ENCODE data around the gene ARHGEF38. TPM values are rescaled to one million over a fixed set of nuclear protein-coding genes. Genes with fewer than 3 reads are reported as not detected.
A peak's percentile ranks its signal among the peaks of the same experiment; 100 is the strongest.

Gene ARHGEF38
- total RNA-seq, 2 donors from 2014 or later = not detected

- no peak for ATAC-seq (replicated peaks in 1 of 2)
- Mint-ChIP-seq H3K27ac (no peak overlapping the region), H3K9me3 (peaks cover 0 to 2% of the 10 kb centered on the region in 2 donors), H3K27me3 (ENCODE audit: low read depth) (no peaks in the 10 kb centered on the region), H3K36me3 (ENCODE audit: insufficient read depth in 2 of 2) (no peaks in the 10 kb centered on the region), H3K4me3 (no peak overlapping the region), H3K4me1 (ENCODE audit: low read depth) (no peaks in the 10 kb centered on the region)
- no peak for DNase-seq
Observed at GRCh38 chr4:105569866-105570236, 17.4 kb downstream of the ARHGEF38 start.

GRCh38 chr4:105572296-105572695, 19.9 kb downstream of the ARHGEF38 start:
- Mint-ChIP-seq H3K27me3 (ENCODE audit: low read depth) (peaks cover 7% of the 10 kb centered on the region), H3K4me1 (ENCODE audit: low read depth) (no peaks in the 10 kb centered on the region), H3K4me3 (no peak overlapping the region), H3K9me3 (peaks cover 0 to 2% of the 10 kb centered on the region in 2 donors), H3K36me3 (ENCODE audit: insufficient read depth in 2 of 2) (no peaks in the 10 kb centered on the region), H3K27ac (no peak overlapping the region)
- DNase-seq = no peak
- no peak for ATAC-seq (replicated peaks in 1 of 2)

DNA sequence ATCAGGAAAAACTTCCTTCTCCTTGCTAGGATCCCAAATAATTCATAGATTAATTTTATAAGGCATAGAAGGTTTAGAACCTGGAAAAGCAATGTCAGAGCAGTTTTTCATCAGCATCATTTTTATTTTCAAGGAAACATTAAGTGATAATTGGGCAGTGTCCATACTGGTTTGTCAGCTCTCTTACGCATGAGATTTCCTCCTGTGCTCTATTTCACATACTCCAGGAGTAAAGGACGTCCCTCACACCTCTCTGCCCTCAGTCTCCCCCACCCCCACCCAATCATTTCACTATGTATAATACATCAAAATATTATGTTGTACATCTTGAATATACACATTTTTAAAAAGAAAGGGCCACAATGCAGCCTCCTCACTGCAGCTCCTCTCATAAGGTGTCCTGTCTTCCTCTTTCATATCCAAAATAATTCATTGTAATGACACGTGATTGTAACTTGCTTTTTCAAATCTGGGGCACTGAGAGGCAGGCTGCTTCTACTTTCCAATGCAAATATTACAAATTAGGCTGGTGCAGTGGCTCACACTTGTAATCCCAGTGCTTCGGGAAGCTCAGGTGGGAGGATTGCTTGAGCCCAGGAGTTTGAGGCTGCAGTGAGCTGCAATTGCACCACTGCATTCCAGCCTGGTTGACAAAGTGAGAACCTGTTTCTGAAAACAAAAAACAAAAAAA, 34.4 kb downstream of the ARHGEF38 start:
- no peaks in the 10 kb centered on the region for H3K36me3 Mint-ChIP-seq (ENCODE audit: insufficient read depth in 2 of 2)
- H3K27me3 Mint-ChIP-seq (ENCODE audit: low read depth) = peaks cover 24% of the 10 kb centered on the region
- no peak for ATAC-seq (replicated peaks in 1 of 2)
- no peak overlapping the region for H3K27ac Mint-ChIP-seq
- no peak for DNase-seq
- no peak overlapping the region for H3K4me3 Mint-ChIP-seq
- H3K4me1 Mint-ChIP-seq (ENCODE audit: low read depth) = peaks cover 6% of the 10 kb centered on the region
- no peaks in the 10 kb centered on the region for H3K9me3 Mint-ChIP-seq

GRCh38 chr4:105587841-105588240, 35.4 kb downstream of the ARHGEF38 start:
- H3K4me1 Mint-ChIP-seq (ENCODE audit: low read depth) = peaks cover 6% of the 10 kb centered on the region

GRCh38 chr4:105588252-105588651, 35.8 kb downstream of the ARHGEF38 start:
- H3K27ac Mint-ChIP-seq = no peak overlapping the region
- no peak overlapping the region for H3K4me3 Mint-ChIP-seq
- H3K4me1 Mint-ChIP-seq (ENCODE audit: low read depth) = peaks cover 6% of the 10 kb centered on the region
- H3K36me3 Mint-ChIP-seq (ENCODE audit: insufficient read depth in 2 of 2) = no peaks in the 10 kb centered on the region
- no peaks in the 10 kb centered on the region for H3K9me3 Mint-ChIP-seq
- H3K27me3 Mint-ChIP-seq (ENCODE audit: low read depth) = peaks cover 35% of the 10 kb centered on the region
- ATAC-seq (replicated peaks in 1 of 2) (peak; percentile 35 to 36), DNase-seq (no peak)

More at GRCh38 chr4:105587841-105588240, 35.4 kb downstream of the ARHGEF38 start:
- ATAC-seq (replicated peaks in 1 of 2) (no peak), DNase-seq (no peak)
- no peak overlapping the region for H3K4me3 Mint-ChIP-seq
- H3K27me3 Mint-ChIP-seq (ENCODE audit: low read depth) = peaks cover 35% of the 10 kb centered on the region
- H3K36me3 Mint-ChIP-seq (ENCODE audit: insufficient read depth in 2 of 2) = no peaks in the 10 kb centered on the region
- no peaks in the 10 kb centered on the region for H3K9me3 Mint-ChIP-seq
- H3K27ac Mint-ChIP-seq = no peak overlapping the region

DNA sequence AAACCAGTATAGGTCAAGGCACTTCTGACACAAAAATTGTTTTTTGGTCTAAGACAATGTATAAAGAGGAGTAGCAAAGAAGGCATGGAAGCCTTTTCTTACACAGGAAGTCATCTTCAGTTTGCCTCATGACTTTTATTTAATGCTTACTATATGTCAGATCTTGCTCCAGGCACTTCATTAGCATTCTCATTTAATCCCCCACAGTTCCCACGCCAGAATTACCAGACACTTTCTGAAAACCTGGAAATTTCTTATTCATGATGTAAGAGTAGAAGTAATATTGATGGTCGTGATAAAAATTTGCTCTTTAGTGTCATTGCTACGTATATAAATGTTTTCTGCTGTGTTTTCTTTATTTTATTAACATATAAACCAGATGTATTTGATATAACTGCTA, 39.2 kb downstream of the ARHGEF38 start:
- ATAC-seq (replicated peaks in 1 of 2) (no peak), DNase-seq (no peak)
- Mint-ChIP-seq H3K9me3 (no peaks in the 10 kb centered on the region), H3K27ac (no peak overlapping the region), H3K36me3 (ENCODE audit: insufficient read depth in 2 of 2) (no peaks in the 10 kb centered on the region), H3K27me3 (ENCODE audit: low read depth) (peaks cover 50% of the 10 kb centered on the region), H3K4me3 (no peak overlapping the region), H3K4me1 (ENCODE audit: low read depth) (peaks cover 12% of the 10 kb centered on the region)

GRCh38 chr4:105594099-105595010, 41.9 kb downstream of the ARHGEF38 start:
- Mint-ChIP-seq H3K9me3 (no peaks in the 10 kb centered on the region), H3K27ac (peak overlapping the region; percentile 91), H3K27me3 (ENCODE audit: low read depth) (peaks cover 44% of the 10 kb centered on the region), H3K4me1 (ENCODE audit: low read depth) (peaks cover 6% of the 10 kb centered on the region), H3K36me3 (ENCODE audit: insufficient read depth in 2 of 2) (no peaks in the 10 kb centered on the region), H3K4me3 (peak overlapping the region; percentile 26 to 82)
- ATAC-seq (replicated peaks in 1 of 2) = peak; percentile 89 to 95
- no peak for DNase-seq

GRCh38 chr4:105596684-105597083, 44.3 kb downstream of the ARHGEF38 start:
- no peak for DNase-seq
- no peak overlapping the region for H3K27ac Mint-ChIP-seq
- H3K4me1 Mint-ChIP-seq (ENCODE audit: low read depth) = peaks cover 6% of the 10 kb centered on the region

DNA sequence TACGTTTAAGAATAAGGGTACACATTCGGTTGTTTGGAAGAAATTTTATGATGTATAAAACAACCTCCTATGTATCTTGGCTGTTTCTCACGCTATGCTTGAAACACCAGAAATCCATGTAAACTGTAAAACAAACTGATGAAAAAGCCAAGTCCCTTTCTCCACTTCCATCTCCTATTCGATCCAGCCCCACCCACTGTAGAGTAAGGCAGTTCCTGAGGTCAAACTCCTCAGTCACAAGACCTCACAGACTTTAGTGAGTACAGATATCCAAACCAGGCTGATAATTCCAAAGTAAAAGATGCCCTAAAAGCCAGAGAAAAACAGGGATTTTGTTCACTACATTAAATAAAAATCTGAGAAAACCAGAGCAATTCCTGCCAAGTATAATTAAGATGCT, 45.6 kb downstream of the ARHGEF38 start:
- no peak for ATAC-seq (replicated peaks in 1 of 2)

More at GRCh38 chr4:105596684-105597083, 44.3 kb downstream of the ARHGEF38 start:
- no peak for ATAC-seq (replicated peaks in 1 of 2)
- peaks cover 38% of the 10 kb centered on the region for H3K27me3 Mint-ChIP-seq (ENCODE audit: low read depth)
- no peaks in the 10 kb centered on the region for H3K36me3 Mint-ChIP-seq (ENCODE audit: insufficient read depth in 2 of 2)
- no peak overlapping the region for H3K4me3 Mint-ChIP-seq
- no peaks in the 10 kb centered on the region for H3K9me3 Mint-ChIP-seq

GRCh38 chr4:105598787-105599186, 46.4 kb downstream of the ARHGEF38 start:
- Mint-ChIP-seq H3K9me3 (no peaks in the 10 kb centered on the region), H3K4me1 (ENCODE audit: low read depth) (peaks cover 6% of the 10 kb centered on the region), H3K36me3 (ENCODE audit: insufficient read depth in 2 of 2) (no peaks in the 10 kb centered on the region), H3K27me3 (ENCODE audit: low read depth) (peaks cover 24% of the 10 kb centered on the region), H3K27ac (no peak overlapping the region), H3K4me3 (no peak overlapping the region)
- ATAC-seq (replicated peaks in 1 of 2) (no peak), DNase-seq (no peak)

More for the DNA sequence above, 45.6 kb downstream of the ARHGEF38 start:
- Mint-ChIP-seq H3K4me1 (ENCODE audit: low read depth) (peaks cover 6% of the 10 kb centered on the region), H3K4me3 (no peak overlapping the region), H3K36me3 (ENCODE audit: insufficient read depth in 2 of 2) (no peaks in the 10 kb centered on the region), H3K27me3 (ENCODE audit: low read depth) (peaks cover 27% of the 10 kb centered on the region), H3K9me3 (no peaks in the 10 kb centered on the region), H3K27ac (no peak overlapping the region)
- DNase-seq = no peak

DNA sequence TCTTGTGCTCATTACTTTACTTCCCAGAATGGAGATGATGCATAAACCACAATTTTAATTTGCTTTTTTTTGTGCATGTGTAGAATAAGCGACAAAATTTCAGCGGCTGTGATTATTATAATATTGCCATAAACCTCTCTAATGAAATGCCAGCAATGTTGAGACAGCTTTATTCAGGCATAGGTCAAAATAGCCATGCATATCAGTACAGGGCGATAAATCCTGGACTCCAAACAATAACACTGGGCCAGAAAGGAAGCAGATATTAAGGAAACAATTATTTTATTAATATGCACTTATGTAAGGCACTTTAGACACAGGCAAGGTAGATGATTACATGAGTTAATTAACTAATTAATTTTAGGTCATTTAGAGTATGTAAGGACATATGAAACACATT, 47.1 kb downstream of the ARHGEF38 start:
- ATAC-seq (replicated peaks in 1 of 2) = no peak

GRCh38 chr4:105599932-105600655, 47.7 kb downstream of the ARHGEF38 start:
- DNase-seq (no peak), ATAC-seq (replicated peaks in 1 of 2) (no peak)
- Mint-ChIP-seq H3K36me3 (ENCODE audit: insufficient read depth in 2 of 2) (no peaks in the 10 kb centered on the region), H3K4me3 (no peak overlapping the region), H3K27me3 (ENCODE audit: low read depth) (peaks cover 13% of the 10 kb centered on the region), H3K4me1 (ENCODE audit: low read depth) (no peaks in the 10 kb centered on the region), H3K27ac (no peak overlapping the region), H3K9me3 (no peaks in the 10 kb centered on the region)

More for the DNA sequence above, 47.1 kb downstream of the ARHGEF38 start:
- H3K36me3 Mint-ChIP-seq (ENCODE audit: insufficient read depth in 2 of 2) = no peaks in the 10 kb centered on the region
- H3K4me1 Mint-ChIP-seq (ENCODE audit: low read depth) = peaks cover 4% of the 10 kb centered on the region
- no peak for DNase-seq
- no peak overlapping the region for H3K4me3 Mint-ChIP-seq
- peaks cover 17% of the 10 kb centered on the region for H3K27me3 Mint-ChIP-seq (ENCODE audit: low read depth)
- H3K27ac Mint-ChIP-seq = no peak overlapping the region
- no peaks in the 10 kb centered on the region for H3K9me3 Mint-ChIP-seq

- ATAC-seq (replicated peaks in 1 of 2) = no peak
- peaks cover 13% of the 10 kb centered on the region for H3K27me3 Mint-ChIP-seq (ENCODE audit: low read depth)
- H3K27ac Mint-ChIP-seq = no peak overlapping the region
- no peaks in the 10 kb centered on the region for H3K4me1 Mint-ChIP-seq (ENCODE audit: low read depth)
- H3K36me3 Mint-ChIP-seq (ENCODE audit: insufficient read depth in 2 of 2) = no peaks in the 10 kb centered on the region
- no peak for DNase-seq
- H3K4me3 Mint-ChIP-seq = no peak overlapping the region
- no peaks in the 10 kb centered on the region for H3K9me3 Mint-ChIP-seq
Observed at GRCh38 chr4:105600951-105601350, 48.5 kb downstream of the ARHGEF38 start.

Data from activated T-cell treated with anti-CD3 and anti-CD28 coated beads, Interleukin-2, amount 50 U/mL, for 72 hours (primary cell).